ENCODE results near the gene MAPRE2. TPM values are rescaled to one million over a fixed set of nuclear protein-coding genes. Genes with fewer than 3 reads are reported as not detected.

The MAPRE2 gene
- total and polyA plus RNA-seq, 2 donors (not counting 1 experiment from before 2014, with no cell fraction given) = 18.5 to 88.1 TPM

- Histone ChIP-seq H3K9ac (ENCODE audit: insufficient read depth, low read length) (no peak overlapping the region), H3K4me3 (replicated peaks in 1 of 4; ENCODE audit: control extremely low read depth in 1 of 4, insufficient read depth in 1 of 4, low read depth in 3 of 4, low read length in 4 of 4) (no peak overlapping the region), H3K27ac (ENCODE audit: insufficient read depth, low read length) (no peak overlapping the region), H4K20me1 (ENCODE audit: control insufficient read depth, extremely low read depth, insufficient read depth, low read length) (no peaks in the 10 kb centered on the region), H3K36me3 (ENCODE audit: control insufficient read depth, insufficient read depth, low read length) (no peaks in the 10 kb centered on the region), H3K4me2 (ENCODE audit: extremely low read depth, insufficient read depth, low read length) (no peak overlapping the region), H3K4me1 (ENCODE audit: control insufficient read depth, extremely low read depth, insufficient read depth, low read length) (no peaks in the 10 kb centered on the region), H3K27me3 (ENCODE audit: control insufficient read depth, insufficient read depth, low read length) (no peaks in the 10 kb centered on the region), H3K9me3 (ENCODE audit: control insufficient read depth, insufficient read depth, low read depth, low read length) (no peaks in the 10 kb centered on the region), H3K79me2 (ENCODE audit: control insufficient read depth, insufficient read depth, low read length) (no peaks in the 10 kb centered on the region), H2AFZ (ENCODE audit: low read length) (no peak overlapping the region)
- peak in 1 of 2 donors; percentile 81 for DNase-seq (ENCODE audit: low read depth in 2 of 2)
- no peak for TF ChIP-seq CTCF (conservative IDR thresholded peaks at IDR 0.05 in 1 of 2, IDR thresholded peaks at IDR 0.05 in 1 of 2; ENCODE audit: low read depth in 1 of 2, low read length in 2 of 2)
- no peak for TF ChIP-seq EZH2 (IDR thresholded peaks at IDR 0.05; ENCODE audit: low read length, missing control alignments)
Observed at GRCh38 chr18:35110554-35111485, 69.6 kb downstream of the MAPRE2 start.

GRCh38 chr18:35112696-35113095 lies 71.5 kb downstream of the MAPRE2 start:
- Histone ChIP-seq H3K36me3 (ENCODE audit: control insufficient read depth, insufficient read depth, low read length) (no peaks in the 10 kb centered on the region), H3K9me3 (ENCODE audit: control insufficient read depth, insufficient read depth, low read depth, low read length) (no peaks in the 10 kb centered on the region), H3K27me3 (ENCODE audit: control insufficient read depth, insufficient read depth, low read length) (no peaks in the 10 kb centered on the region), H3K4me2 (ENCODE audit: extremely low read depth, insufficient read depth, low read length) (no peak overlapping the region), H3K9ac (ENCODE audit: insufficient read depth, low read length) (no peak overlapping the region), H3K4me3 (replicated peaks in 1 of 4; ENCODE audit: control extremely low read depth in 1 of 4, insufficient read depth in 1 of 4, low read depth in 3 of 4, low read length in 4 of 4) (no peak overlapping the region), H3K4me1 (ENCODE audit: control insufficient read depth, extremely low read depth, insufficient read depth, low read length) (peaks cover 4% of the 10 kb centered on the region), H3K79me2 (ENCODE audit: control insufficient read depth, insufficient read depth, low read length) (no peaks in the 10 kb centered on the region), H3K27ac (ENCODE audit: insufficient read depth, low read length) (no peak overlapping the region), H4K20me1 (ENCODE audit: control insufficient read depth, extremely low read depth, insufficient read depth, low read length) (no peaks in the 10 kb centered on the region), H2AFZ (ENCODE audit: low read length) (no peak overlapping the region)
- DNase-seq (ENCODE audit: low read depth in 2 of 2) = no peak
- no peak for TF ChIP-seq CTCF (conservative IDR thresholded peaks at IDR 0.05 in 1 of 2, IDR thresholded peaks at IDR 0.05 in 1 of 2; ENCODE audit: low read depth in 1 of 2, low read length in 2 of 2)
- no peak for TF ChIP-seq EZH2 (IDR thresholded peaks at IDR 0.05; ENCODE audit: low read length, missing control alignments)

- no peak overlapping the region for H3K9ac ChIP-seq (ENCODE audit: insufficient read depth, low read length)
- H3K4me3 ChIP-seq (replicated peaks in 1 of 4; ENCODE audit: control extremely low read depth in 1 of 4, insufficient read depth in 1 of 4, low read depth in 3 of 4, low read length in 4 of 4) = no peak overlapping the region
- H4K20me1 ChIP-seq (ENCODE audit: control insufficient read depth, extremely low read depth, insufficient read depth, low read length) = no peaks in the 10 kb centered on the region
- no peaks in the 10 kb centered on the region for H3K79me2 ChIP-seq (ENCODE audit: control insufficient read depth, insufficient read depth, low read length)
- no peaks in the 10 kb centered on the region for H3K27me3 ChIP-seq (ENCODE audit: control insufficient read depth, insufficient read depth, low read length)
- TF ChIP-seq CTCF (conservative IDR thresholded peaks at IDR 0.05 in 1 of 2, IDR thresholded peaks at IDR 0.05 in 1 of 2; ENCODE audit: low read depth in 1 of 2, low read length in 2 of 2) (no peak), EZH2 (IDR thresholded peaks at IDR 0.05; ENCODE audit: low read length, missing control alignments) (no peak)
- peaks cover 10% of the 10 kb centered on the region for H3K4me1 ChIP-seq (ENCODE audit: control insufficient read depth, extremely low read depth, insufficient read depth, low read length)
- no peaks in the 10 kb centered on the region for H3K36me3 ChIP-seq (ENCODE audit: control insufficient read depth, insufficient read depth, low read length)
- H3K27ac ChIP-seq (ENCODE audit: insufficient read depth, low read length) = no peak overlapping the region
- no peak for DNase-seq (ENCODE audit: low read depth in 2 of 2)
- no peak overlapping the region for H2AFZ ChIP-seq (ENCODE audit: low read length)
- H3K4me2 ChIP-seq (ENCODE audit: extremely low read depth, insufficient read depth, low read length) = no peak overlapping the region
- H3K9me3 ChIP-seq (ENCODE audit: control insufficient read depth, insufficient read depth, low read depth, low read length) = no peaks in the 10 kb centered on the region
Observed at GRCh38 chr18:35114305-35114704, 73.1 kb downstream of the MAPRE2 start.
